HG03378 (cell line): ENCODE measurements around the gene DOCK1.

Experiments used
- ATAC-seq: cut with Tn5 transposase; IDR thresholded peaks from one replicate; pipeline ENCODE4 v1.9.1; 2021; ENCODE audit warnings: mild to moderate bottlenecking, moderate library complexity; ENCODE audit not compliant: unreplicated experiment

The DOCK1 gene

GRCh38 chr10:127033216-127034033 lies 128.2 kb downstream of the DOCK1 start:
- ATAC-seq = no peak

- ATAC-seq = no peak
Observed at GRCh38 chr10:127034034-127034633, 128.9 kb downstream of the DOCK1 start.

- no peak for ATAC-seq
Observed at GRCh38 chr10:127034790-127035189, 129.6 kb downstream of the DOCK1 start.

- ATAC-seq = no peak
Observed at GRCh38 chr10:127035827-127036226, 130.6 kb downstream of the DOCK1 start.

- ATAC-seq = no peak
Observed at GRCh38 chr10:127036987-127037386, 131.8 kb downstream of the DOCK1 start.

GRCh38 chr10:127039435-127039834 lies 134.2 kb downstream of the DOCK1 start:
- no peak for ATAC-seq

- no peak for ATAC-seq
Observed at GRCh38 chr10:127040756-127041155, 135.5 kb downstream of the DOCK1 start.

- ATAC-seq = no peak
Observed at GRCh38 chr10:127041552-127041951, 136.3 kb downstream of the DOCK1 start.

- ATAC-seq = no peak
Observed at GRCh38 chr10:127043301-127043700, 138.1 kb downstream of the DOCK1 start.

- ATAC-seq = no peak
Observed at GRCh38 chr10:127044186-127044585, 139.0 kb downstream of the DOCK1 start.

GRCh38 chr10:127046975-127047877 lies 142.0 kb downstream of the DOCK1 start:
- ATAC-seq = no peak

GRCh38 chr10:127047878-127048238 lies 142.6 kb downstream of the DOCK1 start:
- no peak for ATAC-seq

- no peak for ATAC-seq
Observed at GRCh38 chr10:127048630-127049029, 143.4 kb downstream of the DOCK1 start.

- ATAC-seq = no peak
Observed at GRCh38 chr10:127052001-127052400, 146.8 kb downstream of the DOCK1 start.

GRCh38 chr10:127055263-127055662 lies 150.0 kb downstream of the DOCK1 start:
- no peak for ATAC-seq

GRCh38 chr10:127059314-127059713 lies 154.1 kb downstream of the DOCK1 start:
- ATAC-seq = no peak

- ATAC-seq = no peak
Observed at GRCh38 chr10:127063762-127064161, 158.5 kb downstream of the DOCK1 start.

- no peak for ATAC-seq
Observed at GRCh38 chr10:127064474-127064873, 159.2 kb downstream of the DOCK1 start.

GRCh38 chr10:127067542-127068194 lies 162.4 kb downstream of the DOCK1 start:
- no peak for ATAC-seq

GRCh38 chr10:127068485-127068884 lies 163.3 kb downstream of the DOCK1 start:
- no peak for ATAC-seq

GRCh38 chr10:127069436-127069835 lies 164.2 kb downstream of the DOCK1 start:
- no peak for ATAC-seq
